Type B pancreatic cell (in vitro differentiated cells): ENCODE measurements around the gene DTX1. TPM values are rescaled to one million over a fixed set of nuclear protein-coding genes. Genes with fewer than 3 reads are reported as not detected.

Experiments
- DNase-seq: peaks from one replicate; pipeline ENCODE4 v3.0.0; 2021; ENCODE audit warnings: mixed read lengths; ENCODE audit not compliant: unreplicated experiment; ENCODE audit errors: extremely low spot score
- H3K27ac Mint-ChIP-seq: 2 replicates; pipeline ENCODE4 v1.8.0; 2021; ENCODE audit warnings: mild to moderate bottlenecking, mixed read lengths
- H3K27me3 Mint-ChIP-seq: 2 replicates; pipeline ENCODE4 v1.8.0; 2021; ENCODE audit warnings: mixed read lengths
- H3K36me3 Mint-ChIP-seq: 2 replicates; pipeline ENCODE4 v1.8.0; 2021; ENCODE audit warnings: mixed read lengths
- H3K4me1 Mint-ChIP-seq: one replicate; pipeline ENCODE4 v1.8.0; 2021; ENCODE audit warnings: mixed read lengths; ENCODE audit not compliant: unreplicated experiment
- H3K4me3 Mint-ChIP-seq: 2 replicates; pipeline ENCODE4 v1.8.0; 2021; ENCODE audit warnings: mild to moderate bottlenecking, mixed read lengths
- H3K9me3 Mint-ChIP-seq: 2 replicates; pipeline ENCODE4 v1.8.0; 2021; ENCODE audit warnings: mixed read lengths
- CTCF ChIP-seq: fragments of 200-600 bp; sonication (generic); conservative IDR thresholded peaks from 2 replicates; pipeline ENCODE4 v1.5.0; 2021; ENCODE audit warnings: antibody characterized with exemption, mild to moderate bottlenecking
- total RNA-seq: library from RNA; stranded (reverse); gene quantifications from 2 replicates; pipeline ENCODE4 v1.2.1, GENCODE V29; 2021; ENCODE audit warnings: low replicate concordance

The DTX1 gene
- total RNA-seq, 1 donor from 2014 or later: 2.4 TPM

- no peaks in the 10 kb centered on the region for H3K4me1 Mint-ChIP-seq
- no peaks in the 10 kb centered on the region for H3K36me3 Mint-ChIP-seq
- H3K27me3 Mint-ChIP-seq: peaks cover 37% of the 10 kb centered on the region
- no peak overlapping the region for H3K27ac Mint-ChIP-seq
- TF ChIP-seq CTCF: no peak
- no peak overlapping the region for H3K4me3 Mint-ChIP-seq
- H3K9me3 Mint-ChIP-seq: no peaks in the 10 kb centered on the region
- no peak for DNase-seq
Observed at GRCh38 chr12:113109872-113110599, 53.5 kb downstream of the DTX1 start.

DNA sequence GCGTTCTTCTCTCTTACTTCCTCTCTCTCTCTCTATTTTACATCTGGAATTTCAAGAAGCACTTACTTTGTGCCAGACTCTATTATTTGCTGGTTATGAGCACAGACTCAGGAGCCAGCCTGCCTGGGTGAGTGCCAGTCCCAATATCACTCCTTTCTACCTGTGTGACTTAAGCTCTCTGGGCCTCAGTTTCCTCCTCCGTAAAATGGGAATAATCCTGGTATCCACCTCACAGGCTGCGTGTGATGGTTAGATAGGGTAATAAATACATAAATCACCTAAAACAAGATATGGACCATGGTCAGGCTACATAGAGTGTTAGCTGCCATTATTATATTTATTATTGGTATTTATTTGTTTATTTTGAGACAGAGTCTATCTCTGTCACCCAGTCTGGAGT, 54.7 kb downstream of the DTX1 start:
- H3K36me3 Mint-ChIP-seq: no peaks in the 10 kb centered on the region
- H3K4me3 Mint-ChIP-seq: no peak overlapping the region
- H3K27me3 Mint-ChIP-seq: peaks cover 27% of the 10 kb centered on the region
- no peaks in the 10 kb centered on the region for H3K9me3 Mint-ChIP-seq
- H3K27ac Mint-ChIP-seq: no peak overlapping the region
- no peaks in the 10 kb centered on the region for H3K4me1 Mint-ChIP-seq
- DNase-seq: no peak
- no peak for TF ChIP-seq CTCF

DNA sequence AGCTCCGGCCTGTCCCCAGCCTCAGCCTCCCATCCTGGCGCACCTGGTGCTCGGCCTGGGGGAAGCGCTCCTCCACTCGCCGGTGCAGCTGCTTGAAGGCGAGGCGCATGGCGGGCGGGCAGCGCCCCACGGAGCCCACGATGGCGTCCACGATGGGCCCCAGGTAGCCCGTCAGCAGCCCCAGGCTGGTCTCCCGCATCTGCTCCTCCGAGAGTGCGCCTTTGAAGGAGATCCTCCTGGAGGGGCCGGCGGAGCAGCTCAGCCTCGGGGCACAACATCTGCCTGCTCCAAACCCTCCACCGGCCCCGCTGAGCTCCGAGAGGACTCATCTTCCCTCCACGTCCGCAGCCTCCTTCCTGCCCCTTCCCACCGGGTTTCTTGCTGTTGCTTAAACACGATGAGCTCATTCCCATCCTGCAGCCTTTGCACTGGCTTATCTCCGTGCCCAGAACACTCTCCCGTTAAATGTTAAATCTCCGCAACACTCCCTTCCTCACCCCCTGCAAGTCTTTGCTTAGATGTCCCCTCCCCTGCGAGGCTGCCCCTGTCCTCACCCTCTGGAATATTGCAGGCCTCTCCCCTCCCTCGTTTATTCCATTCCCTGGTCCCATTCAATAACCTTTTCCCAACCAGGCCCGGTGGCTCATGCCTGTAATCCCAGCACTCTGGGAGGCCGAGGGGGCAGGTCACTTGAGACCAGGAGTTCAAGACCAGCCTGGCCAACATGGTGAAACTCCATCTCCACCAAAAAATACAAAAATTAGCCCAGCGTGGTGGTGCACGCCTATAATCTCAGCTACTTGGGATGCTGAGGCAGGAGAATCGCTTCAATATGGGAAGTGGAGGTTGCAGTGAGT, 55.7 kb downstream of the DTX1 start:
- DNase-seq: no peak
- H3K36me3 Mint-ChIP-seq: no peaks in the 10 kb centered on the region
- H3K27me3 Mint-ChIP-seq: peaks cover 23% of the 10 kb centered on the region
- no peak overlapping the region for H3K27ac Mint-ChIP-seq
- TF ChIP-seq CTCF: no peak
- H3K9me3 Mint-ChIP-seq: no peaks in the 10 kb centered on the region
- no peaks in the 10 kb centered on the region for H3K4me1 Mint-ChIP-seq
- no peak overlapping the region for H3K4me3 Mint-ChIP-seq

GRCh38 chr12:113113397-113113796, 56.9 kb downstream of the DTX1 start:
- Mint-ChIP-seq H3K36me3 (no peaks in the 10 kb centered on the region), H3K4me3 (no peak overlapping the region), H3K4me1 (no peaks in the 10 kb centered on the region), H3K27ac (no peak overlapping the region), H3K27me3 (peaks cover 19% of the 10 kb centered on the region), H3K9me3 (no peaks in the 10 kb centered on the region)
- TF ChIP-seq CTCF: no peak
- DNase-seq: no peak

DNA sequence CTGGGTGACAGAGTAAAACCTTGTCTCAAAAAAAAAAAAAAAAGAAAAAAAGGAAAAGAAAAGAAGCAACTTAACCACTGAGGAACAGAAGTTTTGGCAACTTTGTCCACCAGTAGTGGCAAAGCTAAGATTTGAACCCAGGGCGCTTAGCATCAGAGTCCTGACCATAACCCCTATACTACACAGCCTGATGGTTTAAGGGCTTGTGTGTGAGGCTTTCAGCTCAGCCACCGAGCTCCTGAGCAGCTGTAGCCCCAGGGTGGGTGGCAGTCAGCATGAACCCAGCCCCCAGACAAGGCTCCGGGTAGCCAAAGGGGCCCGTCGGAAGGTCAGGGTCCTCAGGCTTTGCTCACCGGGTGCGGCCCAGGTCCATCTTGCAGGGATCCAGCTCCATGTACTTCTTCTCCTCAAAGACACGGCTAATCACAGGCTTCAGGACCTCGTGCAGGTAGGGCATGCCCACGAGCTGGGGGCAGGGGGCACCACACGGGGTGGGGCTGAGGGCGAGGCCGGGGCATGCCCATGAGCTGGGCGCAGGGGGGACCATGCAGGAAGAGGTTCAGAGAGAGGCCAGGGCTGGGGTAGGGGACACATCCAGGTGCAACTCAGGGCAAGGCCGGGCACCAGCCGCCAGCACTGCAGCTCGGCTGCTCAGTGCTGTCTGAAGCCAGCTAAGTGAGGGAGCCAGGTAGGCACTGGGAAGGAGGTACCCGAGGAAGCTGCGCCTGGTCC, 58.1 kb downstream of the DTX1 start:
- Mint-ChIP-seq H3K27ac (no peak overlapping the region), H3K27me3 (peaks cover 17% of the 10 kb centered on the region), H3K4me3 (no peak overlapping the region), H3K4me1 (no peaks in the 10 kb centered on the region), H3K36me3 (no peaks in the 10 kb centered on the region), H3K9me3 (no peaks in the 10 kb centered on the region)
- no peak for DNase-seq
- no peak for TF ChIP-seq CTCF
